ENCODE data around the gene AKTIP.

GRCh38 chr16:53445534-53445933 is 57.5 kb downstream of the AKTIP start:
- TF ChIP-seq CTCF (IDR thresholded peaks at IDR 0.05) (no peak), POLR2A (IDR thresholded peaks at IDR 0.05) (no peak)
